Activated CD4-positive, alpha-beta T cell treated with anti-CD3 and anti-CD28 coated beads, Interleukin-2, amount 50 U/mL, for 16 hours (primary cell): ENCODE measurements around the gene SAMM50.

Source experiments
- DNase-seq: peaks from one replicate; pipeline ENCODE4 v3.0.0-alpha.2; 2020

SAMM50 gene

GRCh38 chr22:43955040-43955882 lies at the start of gene SAMM50:
Gene SAMM50, plus strand, starts transcription at chr22:43955442. Its CDS starts 136 bp downstream, at chr22:43955578.
- DNase-seq = peak; percentile 96

- no peak for DNase-seq
Measured at GRCh38 chr22:43905681-43906080, 49.6 kb upstream of the SAMM50 start.

GRCh38 chr22:43909708-43910107 lies 45.5 kb upstream of the SAMM50 start:
- DNase-seq = no peak

- DNase-seq = no peak
Measured at GRCh38 chr22:43910178-43910695, 45.0 kb upstream of the SAMM50 start.

DNA sequence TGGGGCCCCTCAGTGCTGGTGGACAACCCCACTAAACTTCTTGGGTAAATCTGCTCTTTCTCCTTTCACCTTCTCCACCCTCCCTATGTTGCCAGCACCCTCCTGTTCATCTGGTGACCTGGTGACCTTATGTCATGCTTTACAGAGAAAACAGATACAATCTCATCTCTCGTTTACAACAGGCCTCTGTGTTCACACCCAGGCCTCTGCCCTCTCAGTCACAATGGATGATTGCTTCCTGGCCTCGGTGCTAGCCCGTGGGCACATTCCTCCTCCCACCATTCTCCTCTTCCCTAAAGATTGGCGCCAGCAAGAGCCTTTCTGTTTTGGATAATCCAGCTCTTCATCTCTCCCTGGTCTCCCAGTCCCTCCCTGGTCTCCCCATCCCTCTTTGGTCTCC lies 43.9 kb upstream of the SAMM50 start:
- DNase-seq = no peak

GRCh38 chr22:43917521-43917920 lies 37.7 kb upstream of the SAMM50 start:
- DNase-seq = no peak

DNA sequence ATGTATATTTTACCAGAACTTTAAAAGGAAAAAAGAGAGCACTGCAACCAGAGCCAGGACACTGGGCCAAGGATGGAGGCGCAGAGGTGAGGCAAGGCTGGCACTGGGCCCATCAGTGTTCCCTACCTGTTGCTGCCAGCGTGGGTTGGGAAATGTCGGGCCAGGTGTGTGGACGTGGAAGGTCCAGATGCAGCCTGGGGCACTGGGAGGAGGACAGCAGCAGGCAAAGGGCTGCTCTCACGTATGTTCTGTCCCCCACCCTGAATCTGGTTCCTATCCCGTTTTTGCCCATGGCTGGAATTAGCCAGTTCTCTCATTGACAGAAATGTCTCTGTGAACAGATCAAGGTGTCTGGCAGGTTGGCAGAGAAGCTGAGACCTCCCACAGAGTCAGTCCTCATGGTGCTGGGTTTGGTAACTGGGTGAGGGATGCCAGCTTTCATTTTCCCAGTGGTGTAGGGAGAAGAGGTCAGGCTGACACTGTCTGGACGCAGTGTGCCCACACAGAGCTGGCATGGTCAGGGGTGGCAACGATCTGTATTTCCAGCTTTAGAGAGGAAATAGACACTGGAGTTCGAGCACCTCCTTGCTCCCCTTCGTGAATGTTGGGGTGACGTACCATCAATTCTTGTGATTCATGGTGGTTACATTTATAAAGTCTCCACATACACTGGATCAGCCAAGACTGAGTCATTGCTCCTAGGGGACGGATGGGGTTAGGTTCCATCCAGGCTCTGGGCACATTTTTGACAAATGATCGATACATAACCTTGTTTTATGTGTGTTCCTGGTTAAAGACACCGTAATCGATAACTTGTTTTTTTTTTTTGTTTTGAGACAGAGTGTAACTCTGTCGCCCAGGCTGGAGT lies 35.9 kb upstream of the SAMM50 start:
- DNase-seq = no peak

- no peak for DNase-seq
Measured at GRCh38 chr22:43921370-43921769, 33.9 kb upstream of the SAMM50 start.

GRCh38 chr22:43922123-43922522 lies 33.1 kb upstream of the SAMM50 start:
- no peak for DNase-seq

- DNase-seq = no peak
Measured at GRCh38 chr22:43923191-43923590, 32.1 kb upstream of the SAMM50 start.

DNA sequence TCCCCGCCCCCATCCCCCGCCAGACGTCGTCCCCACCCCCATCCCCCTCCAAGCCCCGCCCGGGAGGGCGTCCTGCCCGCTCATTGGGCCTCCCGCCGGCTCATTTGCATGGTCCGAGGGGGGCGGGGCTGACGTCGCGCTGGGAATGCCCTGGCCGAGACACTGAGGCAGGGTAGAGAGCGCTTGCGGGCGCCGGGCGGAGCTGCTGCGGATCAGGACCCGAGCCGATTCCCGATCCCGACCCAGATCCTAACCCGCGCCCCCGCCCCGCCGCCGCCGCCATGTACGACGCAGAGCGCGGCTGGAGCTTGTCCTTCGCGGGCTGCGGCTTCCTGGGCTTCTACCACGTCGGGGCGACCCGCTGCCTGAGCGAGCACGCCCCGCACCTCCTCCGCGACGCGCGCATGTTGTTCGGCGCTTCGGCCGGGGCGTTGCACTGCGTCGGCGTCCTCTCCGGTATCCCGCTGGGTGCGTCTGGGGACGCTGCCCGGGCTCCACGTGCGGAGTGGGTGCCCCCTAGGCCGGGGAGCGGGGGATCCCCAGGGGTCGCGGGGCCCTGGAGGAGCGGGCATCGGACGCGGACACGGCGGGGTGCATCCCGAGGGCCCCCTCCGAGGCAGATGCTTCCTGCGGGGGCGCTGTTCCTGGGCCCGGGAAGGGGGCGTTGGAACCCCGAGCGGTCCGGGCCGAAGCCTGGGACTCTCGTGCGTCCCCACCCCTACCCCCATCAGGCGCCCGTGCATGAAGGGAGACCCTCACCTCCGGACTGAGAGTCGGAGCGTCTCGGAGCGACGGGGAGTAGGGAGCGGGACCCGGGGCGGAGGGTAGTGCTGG lies 31.4 kb upstream of the SAMM50 start, which contains the start of gene PNPLA3:
Gene PNPLA3 (plus strand): TSS at position 175 of the 834 bp plus-strand sequence. CDS start 107 bp downstream, at position 282.
- DNase-seq = peak; percentile 74

- no peak for DNase-seq
Measured at GRCh38 chr22:43924877-43925276, 30.4 kb upstream of the SAMM50 start.

GRCh38 chr22:43925433-43926348 lies 29.6 kb upstream of the SAMM50 start:
- DNase-seq = no peak

- DNase-seq = no peak
Measured at GRCh38 chr22:43926349-43926710, 28.9 kb upstream of the SAMM50 start.

- no peak for DNase-seq
Measured at GRCh38 chr22:43928468-43928867, 26.8 kb upstream of the SAMM50 start.

DNA sequence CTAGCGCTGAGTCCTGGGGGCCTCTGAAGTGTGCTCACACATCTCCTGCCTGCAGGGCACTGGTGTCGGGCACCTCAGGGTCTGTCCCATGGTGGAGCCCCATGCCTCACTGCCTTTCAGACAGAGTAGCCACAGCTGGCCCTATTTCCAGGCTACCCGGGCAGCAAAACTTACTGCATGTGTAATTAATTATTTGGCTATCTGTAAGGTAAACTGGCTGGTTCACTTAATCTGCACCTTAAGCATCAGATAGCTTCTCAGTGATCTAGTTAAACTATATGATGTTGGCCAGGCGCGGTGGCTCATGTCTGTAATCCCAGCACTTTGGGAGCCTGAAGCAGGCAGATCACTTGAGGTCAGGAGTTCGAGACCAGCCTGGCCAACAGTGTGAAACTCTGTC lies 26.3 kb upstream of the SAMM50 start:
- no peak for DNase-seq

- no peak for DNase-seq
Measured at GRCh38 chr22:43931771-43932170, 23.5 kb upstream of the SAMM50 start.

DNA sequence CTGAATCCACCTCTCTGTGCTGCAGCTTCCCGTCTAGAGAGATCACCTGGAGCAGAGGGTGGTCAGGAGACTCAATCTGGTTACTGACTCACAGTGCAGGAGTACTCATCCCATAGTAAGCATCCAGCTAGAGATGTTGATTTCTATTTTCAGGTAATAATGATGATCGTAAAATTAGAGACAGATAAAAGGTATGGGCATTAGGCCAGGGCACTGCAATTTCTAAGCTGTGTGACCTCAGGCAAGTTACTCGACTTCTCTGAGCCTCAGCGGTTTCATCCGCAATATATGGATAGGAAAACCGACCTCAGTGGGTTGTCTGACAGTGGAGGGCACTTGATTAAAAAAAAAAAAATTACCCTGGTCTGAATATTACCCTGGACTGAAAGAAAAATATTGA lies 13.8 kb upstream of the SAMM50 start:
- no peak for DNase-seq

DNA sequence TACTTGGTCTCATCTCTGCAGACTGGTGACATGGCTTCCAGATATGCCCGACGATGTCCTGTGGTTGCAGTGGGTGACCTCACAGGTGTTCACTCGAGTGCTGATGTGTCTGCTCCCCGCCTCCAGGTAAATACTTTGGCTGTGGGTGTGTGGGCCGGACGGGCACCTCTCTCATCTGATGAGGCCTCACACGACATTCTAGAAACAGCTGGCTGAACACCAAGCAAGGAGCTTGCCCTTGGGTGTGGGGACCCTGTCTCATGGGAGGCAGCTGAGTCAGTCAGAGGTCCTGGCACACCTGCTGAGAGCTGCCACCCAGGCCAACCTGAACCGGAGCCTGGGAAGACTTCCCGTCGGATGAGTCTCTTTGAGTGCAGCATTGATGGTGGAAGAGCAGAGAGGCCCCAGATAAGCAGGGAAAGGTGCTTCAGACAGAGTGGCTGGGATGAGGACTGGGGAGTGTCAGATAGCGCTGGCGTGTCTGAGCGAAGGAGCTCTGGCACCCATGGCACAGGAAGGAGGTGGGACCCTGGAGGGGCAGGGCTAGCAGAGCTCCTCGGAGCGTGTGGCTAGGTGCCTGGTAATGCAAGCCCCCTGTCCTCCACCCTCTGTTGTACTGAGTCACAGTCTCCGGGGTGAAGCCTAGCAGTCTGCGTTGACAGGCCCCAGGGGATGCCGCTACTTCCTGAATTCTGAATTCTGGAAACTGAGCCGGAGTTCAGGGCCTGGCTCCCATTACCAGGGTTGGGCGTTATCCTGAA lies 10.4 kb upstream of the SAMM50 start:
- no peak for DNase-seq

DNA sequence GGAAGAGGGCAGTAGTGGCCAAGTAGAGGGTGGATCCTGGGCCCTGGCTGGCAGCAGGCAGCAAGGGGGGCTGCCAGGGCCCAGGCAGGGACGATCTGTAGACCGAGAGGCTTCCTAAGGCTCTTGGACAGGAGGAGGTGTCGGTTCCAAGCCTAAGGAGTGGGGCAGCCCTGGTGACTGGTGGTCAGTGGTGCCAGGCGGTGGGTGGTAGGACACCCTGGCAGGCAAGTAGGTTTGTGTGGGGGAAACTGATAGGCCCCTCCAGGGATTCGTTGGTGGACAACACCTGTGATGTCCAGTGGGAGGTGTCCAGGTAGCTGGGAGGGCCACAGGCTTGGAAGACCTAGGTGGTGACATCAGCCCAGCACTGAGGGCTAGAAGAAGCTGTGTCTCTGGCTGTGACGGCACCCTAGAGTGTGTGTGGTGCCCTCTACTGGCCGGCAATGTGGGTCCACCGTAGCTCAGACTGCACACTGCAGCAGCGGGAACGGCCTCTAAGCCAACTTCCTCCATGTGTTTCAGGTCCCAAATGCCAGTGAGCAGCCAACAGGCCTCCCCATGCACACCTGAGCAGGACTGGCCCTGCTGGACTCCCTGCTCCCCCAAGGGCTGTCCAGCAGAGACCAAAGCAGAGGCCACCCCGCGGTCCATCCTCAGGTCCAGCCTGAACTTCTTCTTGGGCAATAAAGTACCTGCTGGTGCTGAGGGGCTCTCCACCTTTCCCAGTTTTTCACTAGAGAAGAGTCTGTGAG lies 9.4 kb upstream of the SAMM50 start:
- peak; percentile 79 for DNase-seq
